GM19351 (cell line): ENCODE results near the gene SMIM7.

Experiments
- ATAC-seq: cut with Tn5 transposase; IDR thresholded peaks from one replicate; pipeline ENCODE4 v1.9.1; 2021; ENCODE audit warnings: mild to moderate bottlenecking, moderate library complexity; ENCODE audit not compliant: unreplicated experiment

SMIM7 gene

DNA sequence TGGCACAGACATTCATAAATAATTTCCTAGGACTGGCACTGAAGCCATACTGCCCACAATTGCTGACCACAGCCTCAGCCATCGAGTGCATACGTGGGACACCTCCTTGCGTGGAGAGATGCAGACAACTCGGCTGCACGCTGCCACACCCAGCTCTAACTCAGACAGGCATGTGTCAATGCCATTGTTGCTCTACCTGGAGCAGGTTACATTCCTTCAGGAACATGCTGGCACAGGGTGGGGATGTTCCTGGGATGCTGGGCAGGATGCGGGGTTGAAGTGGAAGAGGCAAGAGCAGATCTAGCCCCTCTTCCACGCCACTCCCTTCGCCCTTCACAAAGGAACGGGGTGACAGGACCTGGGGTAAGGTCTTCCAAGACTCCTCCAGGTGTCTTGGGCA is 63.5 kb downstream of the SMIM7 start:
- ATAC-seq, result no peak
